T-cell (primary cell): ENCODE data around the gene C10orf62. TPM values are rescaled to one million over a fixed set of nuclear protein-coding genes. Genes with fewer than 3 reads are reported as not detected.

Experiments
- ATAC-seq, 4 experiments: fragments of 200-7000 bp in 3 of 4; fragments of 150-1000 bp in 1 of 4; cut with Tn5 transposase; replicated peaks in 1 of 4; 1 replicate in 3 of 4; 2 replicates in 1 of 4; pipeline ENCODE4 v1.10.0; 2021; ENCODE audit warnings: moderate library complexity in 3 of 4, mild to moderate bottlenecking in 2 of 4, moderate number of reproducible peaks in 1 of 4
- CTCF ChIA-PET, 2 donors: fragments of 300-600 bp; sonication (Branson Sonifier 250); formaldehyde crosslinking; loops; one replicate each; lab custom pipeline; 2022; ENCODE audit warnings: antibody characterized with exemption in 2 of 2; lab: Charles Lee
- POLR2A ChIA-PET, 2 donors: fragments of 300-600 bp; sonication (Branson Sonifier 250); formaldehyde crosslinking; loops; one replicate each; lab custom pipeline; 2022; ENCODE audit warnings: antibody characterized with exemption in 2 of 2; lab: Charles Lee
- DNase-seq, 35 experiments: peaks; one replicate each; pipeline versions ENCODE4 v3.0.0 to v3.0.0-alpha.2; 2013 to 2023
- H3K27ac ChIP-seq: one replicate; pipeline ENCODE4 v1.5.1; 2013; ENCODE audit warnings: low read length
- H3K27me3 ChIP-seq, 2 experiments: replicated peaks in 1 of 2; 1 replicate in 1 of 2; 2 replicates in 1 of 2; pipeline versions ENCODE4 v1.6.1 to v1.7.0; 2013; ENCODE audit warnings: low read length in 1 of 2, mixed read lengths in 1 of 2; ENCODE audit not compliant: control insufficient read depth in 2 of 2, insufficient read depth in 2 of 2; ENCODE audit errors: extremely low read depth in 1 of 2
- H3K36me3 ChIP-seq, 2 donors: 1 replicate in 1 of 2; 2 replicates in 1 of 2; pipeline versions ENCODE4 v1.6.1 to v1.7.0; 2013; ENCODE audit warnings: low read length in 1 of 2; ENCODE audit not compliant: control insufficient read depth in 2 of 2, insufficient read depth in 1 of 2; ENCODE audit errors: extremely low read depth in 1 of 2
- H3K4me1 ChIP-seq, 2 experiments: 1 replicate in 1 of 2; 2 replicates in 1 of 2; pipeline versions ENCODE4 v1.6.1 to v1.7.0; 2013; ENCODE audit warnings: low read length in 2 of 2, mixed read lengths in 1 of 2; ENCODE audit not compliant: insufficient read depth in 2 of 2, control insufficient read depth in 1 of 2; ENCODE audit errors: extremely low read depth in 1 of 2
- H3K4me3 ChIP-seq, 2 donors: 1 replicate in 1 of 2; 2 replicates in 1 of 2; pipeline versions ENCODE4 v1.5.1 to v1.7.0; 2013; ENCODE audit warnings: mild to moderate bottlenecking in 2 of 2, low read length in 1 of 2, moderate library complexity in 1 of 2; ENCODE audit not compliant: control insufficient read depth in 1 of 2; ENCODE audit errors: extremely low read depth in 1 of 2
- H3K9me3 ChIP-seq: 2 replicates; pipeline ENCODE4 v1.7.0; 2013
- H3K27ac Mint-ChIP-seq, 2 donors: one replicate each; pipeline ENCODE4 v1.8.0; 2020 to 2021; ENCODE audit warnings: mild to moderate bottlenecking in 2 of 2, mixed read lengths in 2 of 2
- H3K27me3 Mint-ChIP-seq, 2 donors: one replicate each; pipeline ENCODE4 v1.8.0; 2021 to 2022; ENCODE audit warnings: mixed read lengths in 2 of 2
- H3K36me3 Mint-ChIP-seq: one replicate; pipeline ENCODE4 v1.8.0; 2021; ENCODE audit warnings: mixed read lengths
- H3K4me1 Mint-ChIP-seq, 3 donors: one replicate each; pipeline ENCODE4 v1.8.0; 2020 to 2022; ENCODE audit warnings: mixed read lengths in 3 of 3, mild to moderate bottlenecking in 1 of 3
- H3K4me3 Mint-ChIP-seq, 3 donors: one replicate each; pipeline ENCODE4 v1.8.0; 2020 to 2022; ENCODE audit warnings: mild to moderate bottlenecking in 3 of 3, mixed read lengths in 3 of 3, moderate library complexity in 3 of 3
- H3K9me3 Mint-ChIP-seq, 3 donors: one replicate each; pipeline ENCODE4 v1.8.0; 2020 to 2022; ENCODE audit warnings: mixed read lengths in 3 of 3
- WGBS: methylation state at CpG from one replicate; pipeline ENCODE4 v1.1.5; 2013; ENCODE audit warnings: missing lambda C conversion rate; ENCODE audit not compliant: insufficient coverage; 5-methylcytosine and 5-hydroxymethylcytosine counted together
- total RNA-seq, 35 experiments: library from RNA in 6 of 35; stranded (reverse) in 6 of 35; fragments of 120-200 nt in 1 of 35; gene quantifications; one replicate each; pipeline versions ENCODE4 v1.2.1 to v1.2.4 and lab custom pipeline; 2013 to 2026

Gene C10orf62
- total RNA-seq, 5 donors from 2014 or later (not counting 1 experiment from before 2014, with no cell fraction given): not detected

- Histone ChIP-seq H3K4me1 (peaks cover 0 to under 1% of the 10 kb centered on the region in 2 experiments), H3K36me3 (no peaks in the 10 kb centered on the region), H3K4me3 (no peak overlapping the region), H3K27ac (no peak overlapping the region), H3K9me3 (no peaks in the 10 kb centered on the region), H3K27me3 (peaks cover 0 to 2% of the 10 kb centered on the region in 2 experiments)
- Mint-ChIP-seq H3K4me1 (peaks cover 5 to 12% (median 8%) of the 10 kb centered on the region in 3 donors), H3K9me3 (no peaks in the 10 kb centered on the region), H3K27ac (no peak overlapping the region), H3K36me3 (no peaks in the 10 kb centered on the region), H3K27me3 (no peaks in the 10 kb centered on the region), H3K4me3 (no peak overlapping the region)
- DNase-seq (no peak), ATAC-seq (no peak)
- POLR2A ChIA-PET: no interaction called here
- CTCF ChIA-PET: no interaction called here
- 80% methylated on average over 2 of the region's 4 CpGs for WGBS
Observed at GRCh38 chr10:97547271-97547600, 42.3 kb upstream of the C10orf62 start.

GRCh38 chr10:97547962-97548361 is 41.6 kb upstream of the C10orf62 start:
- Histone ChIP-seq H3K27ac (no peak overlapping the region), H3K36me3 (no peaks in the 10 kb centered on the region), H3K4me1 (no peaks in the 10 kb centered on the region), H3K4me3 (no peak overlapping the region), H3K27me3 (peaks cover 0 to 2% of the 10 kb centered on the region in 2 experiments), H3K9me3 (no peaks in the 10 kb centered on the region)
- WGBS: no CpG with 5 or more reads among the region's 4 CpGs
- POLR2A ChIA-PET: no interaction called here
- DNase-seq (no peak), ATAC-seq (no peak)
- H3K4me1 Mint-ChIP-seq: peaks cover 3 to 6% (median 5%) of the 10 kb centered on the region in 3 donors
- H3K9me3 Mint-ChIP-seq: no peaks in the 10 kb centered on the region
- H3K27ac Mint-ChIP-seq: no peak overlapping the region
- no peaks in the 10 kb centered on the region for H3K36me3 Mint-ChIP-seq
- H3K4me3 Mint-ChIP-seq: no peak overlapping the region
- H3K27me3 Mint-ChIP-seq: no peaks in the 10 kb centered on the region
- CTCF ChIA-PET: no interaction called here

GRCh38 chr10:97548828-97549455 is 40.6 kb upstream of the C10orf62 start:
- Mint-ChIP-seq H3K4me1 (peaks cover 0 to 5% (median 4%) of the 10 kb centered on the region in 3 donors), H3K36me3 (no peaks in the 10 kb centered on the region), H3K27ac (no peak overlapping the region), H3K4me3 (no peak overlapping the region), H3K27me3 (no peaks in the 10 kb centered on the region), H3K9me3 (no peaks in the 10 kb centered on the region)
- H3K27me3 ChIP-seq: peaks cover 0 to 2% of the 10 kb centered on the region in 2 experiments
- ChIA-PET CTCF (interaction anchor here in 1 of 2 donors (0.7 kb wide), 1 partner anchor 15 kb away, joined by 4 read pairs; no protein-coding TSS in a partner anchor), POLR2A (no interaction called here)
- DNase-seq: no peak
- no peak overlapping the region for H3K4me3 ChIP-seq
- no peaks in the 10 kb centered on the region for H3K9me3 ChIP-seq
- H3K4me1 ChIP-seq: no peaks in the 10 kb centered on the region
- H3K36me3 ChIP-seq: no peaks in the 10 kb centered on the region
- ATAC-seq: no peak
- H3K27ac ChIP-seq: no peak overlapping the region
- WGBS: 90% methylated on average over 13 of the region's 13 CpGs

GRCh38 chr10:97549587-97550322 is 39.8 kb upstream of the C10orf62 start:
- Mint-ChIP-seq H3K9me3 (no peaks in the 10 kb centered on the region), H3K36me3 (no peaks in the 10 kb centered on the region), H3K4me3 (no peak overlapping the region), H3K27ac (no peak overlapping the region), H3K27me3 (no peaks in the 10 kb centered on the region), H3K4me1 (peaks cover 0 to 5% (median 4%) of the 10 kb centered on the region in 3 donors)
- no peak for DNase-seq
- Histone ChIP-seq H3K27ac (no peak overlapping the region), H3K9me3 (no peaks in the 10 kb centered on the region), H3K27me3 (peaks cover 0 to 2% of the 10 kb centered on the region in 2 experiments), H3K4me1 (no peaks in the 10 kb centered on the region), H3K4me3 (no peak overlapping the region), H3K36me3 (no peaks in the 10 kb centered on the region)
- ATAC-seq: no peak
- WGBS: 84% methylated on average over 11 of the region's 13 CpGs
- ChIA-PET CTCF (interaction anchor here in 1 of 2 donors (0.6 kb wide), 1 partner anchor 107 kb away, joined by 4 read pairs; no protein-coding TSS in a partner anchor), POLR2A (no interaction called here)

DNA sequence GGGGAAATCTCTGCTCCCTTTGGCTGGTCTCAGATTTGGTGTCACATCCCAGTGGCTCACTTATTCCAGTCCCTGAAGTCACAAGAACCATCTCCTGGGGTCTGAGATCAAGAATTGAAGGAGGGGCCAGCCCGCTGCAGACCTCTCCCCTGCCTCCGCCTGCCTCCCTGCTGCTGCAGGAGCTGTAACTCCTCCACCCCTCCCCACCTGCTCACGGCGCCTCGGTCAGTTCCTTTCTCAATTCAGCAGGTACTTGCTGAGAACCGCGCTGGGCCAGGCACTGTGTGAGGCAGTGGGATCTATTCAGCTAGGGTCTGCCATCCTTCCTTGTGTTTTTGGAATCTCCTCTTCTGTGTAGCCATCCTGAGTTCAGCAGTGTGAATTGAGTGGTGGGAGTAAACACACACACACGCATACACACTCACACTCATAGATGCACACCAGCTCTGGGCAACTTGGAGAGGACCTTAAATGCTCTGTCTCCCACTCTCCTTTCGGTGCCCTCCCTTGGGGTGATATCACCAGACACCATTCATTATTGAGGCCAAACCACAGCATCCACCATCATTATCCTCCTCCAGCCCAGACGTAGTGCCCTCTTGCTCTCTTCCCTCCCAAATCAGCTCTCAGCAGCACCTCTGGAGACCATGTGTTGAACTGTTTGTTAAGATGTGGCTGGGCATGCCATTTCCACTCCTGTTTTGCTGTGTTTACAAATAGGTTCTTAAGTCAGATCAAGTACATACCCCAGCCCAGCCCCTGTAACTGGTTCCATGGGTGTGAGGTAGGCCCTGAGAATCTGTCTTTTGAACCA is 39.0 kb upstream of the C10orf62 start:
- H3K4me3 ChIP-seq: no peak overlapping the region
- H3K36me3 Mint-ChIP-seq: no peaks in the 10 kb centered on the region
- H3K4me1 ChIP-seq: no peaks in the 10 kb centered on the region
- H3K4me3 Mint-ChIP-seq: no peak overlapping the region
- H3K27me3 ChIP-seq: peaks cover 0 to 2% of the 10 kb centered on the region in 2 experiments
- H3K27ac ChIP-seq: no peak overlapping the region
- H3K36me3 ChIP-seq: no peaks in the 10 kb centered on the region
- DNase-seq (no peak), ATAC-seq (no peak)
- POLR2A ChIA-PET: no interaction called here
- H3K9me3 Mint-ChIP-seq: no peaks in the 10 kb centered on the region
- no peaks in the 10 kb centered on the region for H3K27me3 Mint-ChIP-seq
- WGBS: 67% methylated on average over 1 of the region's 10 CpGs
- H3K9me3 ChIP-seq: no peaks in the 10 kb centered on the region
- CTCF ChIA-PET: interaction anchor here in 1 of 2 donors (0.6 kb wide), 1 partner anchor 108 kb away, joined by 4 read pairs; no protein-coding TSS in a partner anchor
- peaks cover 0 to 5% (median 4%) of the 10 kb centered on the region in 3 donors for H3K4me1 Mint-ChIP-seq
- no peak overlapping the region for H3K27ac Mint-ChIP-seq

- no peak overlapping the region for H3K4me3 Mint-ChIP-seq
- Histone ChIP-seq H3K9me3 (no peaks in the 10 kb centered on the region), H3K4me1 (no peaks in the 10 kb centered on the region), H3K4me3 (no peak overlapping the region), H3K27me3 (peaks cover 0 to 2% of the 10 kb centered on the region in 2 experiments), H3K27ac (no peak overlapping the region), H3K36me3 (no peaks in the 10 kb centered on the region)
- no peaks in the 10 kb centered on the region for H3K27me3 Mint-ChIP-seq
- no peak for DNase-seq
- ATAC-seq: no peak
- ChIA-PET POLR2A (interaction anchor here in 1 of 2 donors (0.7 kb wide), 1 partner anchor 62 kb away, joined by 9 read pairs; no protein-coding TSS in a partner anchor), CTCF (interaction anchor here (0.5 to 0.8 kb wide), 3 partner anchors 41 to 146 kb away, joined by 3 to 6 read pairs (median 3); no protein-coding TSS in a partner anchor)
- WGBS: 87% methylated on average over 3 of the region's 6 CpGs
- H3K36me3 Mint-ChIP-seq: no peaks in the 10 kb centered on the region
- no peaks in the 10 kb centered on the region for H3K9me3 Mint-ChIP-seq
- no peak overlapping the region for H3K27ac Mint-ChIP-seq
- H3K4me1 Mint-ChIP-seq: peaks cover 0 to 5% (median 4%) of the 10 kb centered on the region in 3 donors
Observed at GRCh38 chr10:97551271-97551670, 38.2 kb upstream of the C10orf62 start.
